ENCODE measurements around the gene FHIP1B.
A peak's percentile ranks its signal among the peaks of the same experiment; 100 is the strongest.
"Not testable (repeated sequence)": the region's sequence is repeated elsewhere in the genome, so short reads cannot be mapped to it uniquely, and the experiment has no call there.

Gene FHIP1B

GRCh38 chr11:6234387-6235107 lies at the start of gene FHIP1B:
Gene FHIP1B (minus strand): TSS chr11:6234636. CDS start chr11:6224516, 10,120 bp downstream.
- DNase-seq, result peak; percentile 100

DNA sequence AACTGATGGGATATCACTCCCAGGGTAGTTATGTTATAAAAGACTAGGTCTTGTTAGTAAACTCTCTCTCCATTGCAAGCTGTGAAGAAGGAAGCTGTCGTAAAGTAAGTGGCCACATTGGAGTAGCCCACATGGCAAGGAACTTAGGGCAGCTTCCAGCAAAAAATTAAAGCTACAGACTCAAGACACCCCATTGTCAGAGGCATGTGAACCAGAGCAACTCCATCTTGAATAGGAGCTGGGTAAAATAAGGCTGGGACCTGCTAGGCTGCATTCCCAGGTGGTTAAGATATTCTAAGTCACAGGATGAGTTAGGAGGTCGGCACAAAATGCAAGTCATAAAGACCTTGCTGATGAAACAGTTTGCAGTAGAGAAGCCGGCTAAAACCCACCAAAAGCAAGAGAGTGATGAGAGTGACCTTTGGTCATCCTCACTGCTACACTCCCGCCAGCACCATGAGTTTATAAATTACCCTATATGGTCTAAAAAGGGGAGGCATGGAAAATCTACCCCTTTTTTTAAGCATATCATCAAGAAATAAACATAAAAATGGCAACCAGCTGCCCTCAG lies 49.1 kb upstream of the FHIP1B start:
- no peak for DNase-seq

- DNase-seq, result not testable (repeated sequence)
Measured at GRCh38 chr11:6280809-6281208, 46.4 kb upstream of the FHIP1B start.

DNA sequence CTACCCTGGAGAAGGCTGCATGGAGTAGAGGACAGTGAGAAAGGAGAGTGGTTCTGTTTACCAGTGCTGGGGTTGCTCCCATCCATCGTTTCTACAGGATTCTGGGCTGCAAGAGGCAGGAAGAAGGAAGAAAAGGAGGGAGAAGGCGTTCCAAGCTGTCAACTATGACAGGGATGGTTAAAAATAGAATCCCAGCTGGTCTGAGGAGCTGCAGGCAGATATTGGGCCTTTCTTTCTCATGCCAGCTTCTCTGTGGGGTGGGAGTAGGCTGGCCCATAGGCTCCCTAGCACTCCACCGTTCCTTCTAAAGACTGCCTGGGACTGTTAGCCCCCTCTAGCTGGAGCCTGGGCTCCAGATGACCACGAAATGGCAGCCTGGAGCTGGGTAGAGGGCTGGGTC lies 38.8 kb upstream of the FHIP1B start:
- DNase-seq, result no peak

- DNase-seq, result no peak
Measured at GRCh38 chr11:6271598-6271997, 37.2 kb upstream of the FHIP1B start.

- DNase-seq, result no peak
Measured at GRCh38 chr11:6270584-6271246, 36.3 kb upstream of the FHIP1B start.

DNA sequence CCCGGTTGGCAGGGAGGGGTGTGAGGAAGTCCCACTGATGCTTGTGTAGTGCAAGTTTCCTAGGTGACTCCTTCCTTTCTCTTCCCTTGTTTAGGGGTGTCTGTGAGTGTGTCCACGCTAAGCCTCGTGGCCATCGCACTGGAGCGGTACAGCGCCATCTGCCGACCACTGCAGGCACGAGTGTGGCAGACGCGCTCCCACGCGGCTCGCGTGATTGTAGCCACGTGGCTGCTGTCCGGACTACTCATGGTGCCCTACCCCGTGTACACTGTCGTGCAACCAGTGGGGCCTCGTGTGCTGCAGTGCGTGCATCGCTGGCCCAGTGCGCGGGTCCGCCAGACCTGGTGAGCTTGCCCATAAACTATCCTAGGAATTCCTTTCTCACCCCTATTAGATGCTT lies 35.6 kb upstream of the FHIP1B start:
- DNase-seq, result peak; percentile 7

- no peak for DNase-seq
Measured at GRCh38 chr11:6268820-6269219, 34.4 kb upstream of the FHIP1B start.

GRCh38 chr11:6263662-6264061 lies 29.2 kb upstream of the FHIP1B start:
- no peak for DNase-seq

DNA sequence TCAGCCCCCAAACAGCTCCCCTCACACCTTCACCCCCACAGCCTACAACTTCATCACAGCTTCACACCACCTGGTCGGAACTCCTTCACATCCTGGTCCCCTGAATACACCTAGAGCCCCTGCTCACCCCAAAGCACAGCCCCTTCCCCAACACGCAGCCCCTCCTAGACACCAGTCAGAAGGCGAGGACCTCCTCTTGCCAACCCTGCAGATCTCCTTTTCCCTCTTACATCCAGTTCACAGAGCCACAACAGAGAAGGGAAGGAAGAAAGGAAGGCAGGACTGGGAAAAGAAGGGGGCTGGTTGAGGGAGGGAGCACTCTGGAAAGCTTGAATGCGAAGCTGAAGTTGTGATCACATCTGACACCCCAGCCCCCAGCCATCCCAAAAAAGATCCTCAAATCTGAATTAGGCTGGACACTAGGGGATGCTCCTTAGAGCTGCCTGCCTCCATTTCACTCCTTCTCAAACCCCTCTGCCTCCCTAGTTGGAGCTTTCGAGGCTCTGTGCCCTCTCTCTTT lies 25.8 kb upstream of the FHIP1B start:
- no peak for DNase-seq

DNA sequence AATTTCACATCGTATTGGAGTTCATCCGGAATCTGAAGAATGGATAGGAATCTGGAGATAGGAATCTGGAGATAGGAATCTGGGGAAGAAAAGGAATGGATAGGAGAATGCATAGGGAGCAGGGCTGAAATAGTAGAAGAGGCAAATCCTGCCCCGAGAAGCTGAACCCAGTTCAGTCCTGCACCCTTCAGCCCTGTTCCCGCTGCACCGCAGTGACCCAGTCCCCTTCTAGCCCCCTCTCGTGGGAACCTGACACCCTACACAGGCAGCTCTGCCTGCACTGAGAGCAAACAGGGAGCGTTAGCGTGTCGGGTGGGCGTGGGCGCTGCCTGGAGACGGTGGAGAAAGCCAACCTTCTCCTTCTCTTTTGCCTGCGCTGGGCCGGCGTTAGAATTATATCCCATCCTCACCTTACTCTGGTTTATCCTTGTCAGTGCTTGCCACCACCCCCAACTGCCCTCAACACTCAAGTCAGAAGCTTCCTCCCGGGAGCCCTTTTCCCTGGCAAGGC lies 24.2 kb upstream of the FHIP1B start:
- no peak for DNase-seq

DNA sequence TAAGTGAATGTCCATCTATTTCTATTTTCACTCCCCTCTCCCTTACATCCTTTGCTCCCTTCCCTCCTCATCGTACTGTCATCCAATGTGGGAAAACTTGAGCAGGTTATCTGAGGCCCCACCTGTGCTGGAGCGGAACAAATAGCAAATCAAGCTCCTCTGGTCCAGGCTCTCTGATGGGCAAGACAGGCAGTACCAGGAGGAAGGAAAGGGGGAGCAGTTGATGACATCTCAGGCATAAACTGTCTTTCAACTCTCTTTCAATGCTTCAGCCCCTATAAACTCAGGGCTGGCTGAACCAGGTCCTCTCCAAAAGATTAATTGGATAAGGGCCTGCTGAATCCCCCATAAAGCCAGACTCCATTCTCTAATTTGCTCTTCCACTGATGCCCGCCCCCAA lies 23.7 kb upstream of the FHIP1B start:
- no peak for DNase-seq

DNA sequence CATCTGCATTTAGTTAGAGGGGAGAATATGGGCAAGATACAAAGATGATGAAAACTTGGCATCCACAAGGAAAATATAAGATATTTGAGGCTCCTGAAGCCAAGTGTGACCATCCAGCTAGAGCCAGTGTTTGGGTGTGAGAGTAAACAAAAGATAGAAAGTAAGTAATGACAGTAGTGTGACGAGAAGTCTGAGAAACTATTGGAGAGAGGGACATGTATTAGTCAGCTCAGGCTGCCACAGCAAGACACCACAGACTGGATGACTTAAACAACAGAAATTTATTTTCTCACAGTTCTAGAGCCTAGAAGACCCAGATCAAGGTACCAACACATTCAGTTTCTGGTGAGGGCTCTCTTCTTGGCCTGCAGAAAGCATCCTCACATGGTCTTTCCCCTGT lies 18.8 kb upstream of the FHIP1B start:
- peak; percentile 38 for DNase-seq

GRCh38 chr11:6251990-6252473 lies 17.6 kb upstream of the FHIP1B start:
- no peak for DNase-seq

DNA sequence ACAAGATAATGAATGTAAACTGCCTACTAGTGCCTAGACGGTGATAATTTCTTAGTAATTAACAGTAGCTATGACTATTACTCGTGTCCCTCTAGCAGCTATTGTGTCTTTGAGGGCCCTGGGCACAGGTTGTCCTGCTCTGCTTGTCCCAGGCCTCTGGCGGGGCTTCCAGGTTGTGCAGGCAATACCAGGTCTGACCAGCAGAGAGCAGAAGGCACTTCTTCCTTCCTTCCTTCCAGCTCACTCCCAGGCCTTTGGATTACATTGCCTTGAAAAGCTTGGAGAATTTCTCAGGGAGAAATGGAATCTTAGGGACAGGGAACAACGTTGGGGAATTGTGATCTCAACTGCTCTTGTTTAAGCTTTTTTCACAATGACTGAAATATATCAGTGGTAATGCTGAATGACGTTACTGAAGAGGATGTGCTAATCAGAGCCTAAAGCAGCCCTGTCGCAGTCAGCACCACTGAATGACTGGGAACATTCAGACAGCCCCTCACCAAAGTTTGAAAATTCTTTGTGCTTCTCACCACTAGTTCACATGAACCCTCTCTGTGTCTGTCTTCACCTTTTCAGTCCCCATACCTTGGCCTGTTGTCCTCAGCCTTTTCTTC lies 16.8 kb upstream of the FHIP1B start:
- peak; percentile 66 for DNase-seq

- DNase-seq, result no peak
Measured at GRCh38 chr11:6249770-6250555, 15.5 kb upstream of the FHIP1B start.

GRCh38 chr11:6248897-6249296 lies 14.5 kb upstream of the FHIP1B start:
- not testable (repeated sequence) for DNase-seq

- no peak for DNase-seq
Measured at GRCh38 chr11:6248248-6248647, 13.8 kb upstream of the FHIP1B start.

- no peak for DNase-seq
Measured at GRCh38 chr11:6245536-6245935, 11.1 kb upstream of the FHIP1B start.

GRCh38 chr11:6241316-6241715 lies 6.9 kb upstream of the FHIP1B start:
- DNase-seq, result no peak

DNA sequence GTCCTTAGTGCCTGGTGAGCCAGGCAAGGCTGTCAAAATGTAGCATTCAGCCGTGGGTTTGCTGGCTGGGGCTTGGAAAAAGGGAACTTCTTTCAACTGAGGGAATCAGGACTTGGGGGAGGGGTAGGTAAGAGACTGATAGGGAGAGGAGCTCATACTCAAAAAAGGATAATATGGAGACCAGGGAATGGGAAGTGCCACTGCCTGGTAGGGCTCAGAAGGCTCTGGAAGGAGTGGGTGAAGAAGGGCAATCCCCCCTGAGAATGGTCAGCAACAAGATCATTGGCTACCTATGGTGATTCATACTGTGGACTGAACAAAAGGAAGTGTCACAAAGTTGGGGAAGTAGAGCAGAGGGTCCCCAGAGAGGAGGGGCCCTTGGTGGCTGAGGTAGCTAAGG lies 6.3 kb upstream of the FHIP1B start:
- no peak for DNase-seq

- DNase-seq, result no peak
Measured at GRCh38 chr11:6240139-6240538, 5.7 kb upstream of the FHIP1B start.
